Activated T-helper 1 cell treated with anti-CD3 and anti-CD28 coated beads, Interleukin-12 subunit alpha, Interleukin-12 subunit beta, Interleukin-2, Interleukin-4 antibody, amounts not matched to agents 30 ng/mL and 10 ng/mL and 1 ng/mL, durations not matched to agents 14 hours and 24 hours and 36 hours (primary cell): ENCODE results near the gene PLXNA1. TPM values are rescaled to one million over a fixed set of nuclear protein-coding genes. Genes with fewer than 3 reads are reported as not detected.

ENCODE experiments used
- DNase-seq: peaks from one replicate; pipeline ENCODE4 v3.0.0; 2021; ENCODE audit warnings: low spot score
- H3K27ac Mint-ChIP-seq: one replicate; pipeline ENCODE4 v1.8.0; 2021; ENCODE audit warnings: mild to moderate bottlenecking, mixed read lengths
- H3K27me3 Mint-ChIP-seq: one replicate; pipeline ENCODE4 v1.8.0; 2022; ENCODE audit warnings: mild to moderate bottlenecking, moderate library complexity, mixed read lengths; ENCODE audit not compliant: insufficient read depth
- H3K36me3 Mint-ChIP-seq: one replicate; pipeline ENCODE4 v1.8.0; 2021; ENCODE audit warnings: low read depth, mixed read lengths
- H3K4me1 Mint-ChIP-seq: one replicate; pipeline ENCODE4 v1.8.0; 2021; ENCODE audit warnings: low read depth, mixed read lengths
- H3K4me3 Mint-ChIP-seq: one replicate; pipeline ENCODE4 v1.8.0; 2021; ENCODE audit warnings: mild to moderate bottlenecking, moderate library complexity, mixed read lengths
- H3K9me3 Mint-ChIP-seq: one replicate; pipeline ENCODE4 v1.8.0; 2021; ENCODE audit warnings: mixed read lengths
- intact Hi-C: fragments of 100-400 bp; cut with micrococcal nuclease; formaldehyde crosslinking; loops from one replicate; pipeline ENCODE4 v1.15.1; 2024
- total RNA-seq: library from RNA; stranded (reverse); gene quantifications from 2 replicates; pipeline ENCODE4 v1.2.3, GENCODE V29; 2022

PLXNA1 gene
- total RNA-seq, 1 donor from 2014 or later, result 22.1 TPM

DNA sequence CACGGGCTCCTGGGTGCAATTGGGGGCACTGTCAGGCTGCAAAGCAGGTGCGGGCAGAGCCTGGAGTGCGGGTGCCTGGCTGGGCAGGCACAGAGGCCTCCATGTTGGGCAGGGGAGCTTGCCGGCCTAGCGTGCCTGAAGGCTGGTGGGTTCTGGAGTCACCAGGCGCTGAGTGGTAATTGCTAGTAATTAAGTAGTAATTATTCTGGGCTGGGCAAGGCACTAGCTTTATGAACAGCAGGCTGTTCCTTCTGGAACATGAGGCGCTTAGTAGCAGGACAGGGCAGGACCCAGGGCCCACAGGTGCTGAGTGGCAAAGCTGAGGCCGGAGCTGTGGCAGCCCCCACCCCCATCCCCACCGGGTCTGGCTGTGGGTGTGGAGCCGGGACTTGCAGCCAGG, 25.3 kb downstream of the PLXNA1 start:
- Mint-ChIP-seq H3K4me1 (no peaks in the 10 kb centered on the region), H3K27me3 (no peaks in the 10 kb centered on the region), H3K36me3 (no peaks in the 10 kb centered on the region), H3K27ac (no peak overlapping the region), H3K4me3 (no peak overlapping the region), H3K9me3 (no peaks in the 10 kb centered on the region)
- no peak for DNase-seq
- intact Hi-C loops, result no loop called here

DNA sequence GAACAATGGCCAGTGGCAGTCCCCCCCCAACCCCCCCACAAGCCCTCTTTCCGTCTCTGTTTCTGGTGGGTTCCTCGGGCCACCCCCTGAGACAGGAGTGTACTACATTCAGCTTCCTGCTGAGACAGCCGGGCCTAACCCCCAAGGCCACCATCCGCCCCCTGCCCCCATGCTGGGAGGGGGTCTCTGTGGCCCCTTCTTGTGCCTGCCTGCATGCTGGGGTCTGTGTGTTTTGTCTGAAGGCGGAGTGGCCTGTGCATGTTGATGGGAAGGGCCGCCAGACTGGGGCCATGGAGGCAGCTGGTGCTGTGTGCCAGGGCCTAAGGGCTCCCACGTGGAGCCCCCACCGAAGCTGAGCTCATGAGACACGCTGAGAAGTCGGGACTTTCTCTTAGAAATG, 26.6 kb downstream of the PLXNA1 start:
- intact Hi-C loops, result no loop called here
- Mint-ChIP-seq H3K27me3 (no peaks in the 10 kb centered on the region), H3K36me3 (no peaks in the 10 kb centered on the region), H3K4me3 (no peak overlapping the region), H3K4me1 (no peaks in the 10 kb centered on the region), H3K27ac (no peak overlapping the region), H3K9me3 (no peaks in the 10 kb centered on the region)
- no peak for DNase-seq

DNA sequence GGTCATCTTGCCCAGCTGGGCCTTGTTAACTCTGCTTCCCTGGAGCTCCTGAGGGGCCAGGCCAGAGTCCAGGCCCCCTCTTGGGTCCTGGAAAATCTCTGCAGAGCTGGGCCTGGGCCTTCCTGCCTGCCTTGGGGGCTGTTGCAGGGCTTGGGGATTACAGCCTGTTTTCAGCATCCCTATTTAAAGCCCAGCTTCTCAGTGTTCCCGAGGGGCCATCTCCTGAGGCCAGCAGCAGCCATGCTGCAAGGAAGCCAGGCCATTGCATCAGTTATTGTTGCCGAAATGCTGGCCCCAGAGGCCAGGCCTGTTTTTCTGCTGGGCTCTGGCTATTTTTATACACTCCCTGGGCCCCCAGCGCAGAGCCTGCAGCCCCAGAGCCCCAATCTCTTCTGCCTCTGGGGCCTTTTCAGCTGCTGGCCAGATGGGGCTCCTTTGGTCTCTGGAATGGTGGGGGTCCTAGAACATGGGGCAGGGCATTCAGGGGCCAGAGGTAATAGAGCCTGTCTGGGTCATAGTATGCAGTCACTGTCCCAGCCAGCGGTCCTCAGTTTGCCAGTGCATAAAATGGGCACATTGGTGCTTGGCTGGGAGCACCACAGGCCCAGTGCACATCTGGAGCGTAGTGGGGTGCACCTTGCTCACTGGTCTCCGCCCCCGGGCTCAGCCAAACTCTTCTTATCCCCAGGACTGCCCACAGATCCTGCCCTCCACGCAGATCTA, 28.5 kb downstream of the PLXNA1 start:
- no peak overlapping the region for H3K4me3 Mint-ChIP-seq
- H3K27ac Mint-ChIP-seq, result no peak overlapping the region
- intact Hi-C loops, result no loop called here
- H3K27me3 Mint-ChIP-seq, result no peaks in the 10 kb centered on the region
- DNase-seq, result no peak
- no peaks in the 10 kb centered on the region for H3K36me3 Mint-ChIP-seq
- no peaks in the 10 kb centered on the region for H3K4me1 Mint-ChIP-seq
- H3K9me3 Mint-ChIP-seq, result no peaks in the 10 kb centered on the region

DNA sequence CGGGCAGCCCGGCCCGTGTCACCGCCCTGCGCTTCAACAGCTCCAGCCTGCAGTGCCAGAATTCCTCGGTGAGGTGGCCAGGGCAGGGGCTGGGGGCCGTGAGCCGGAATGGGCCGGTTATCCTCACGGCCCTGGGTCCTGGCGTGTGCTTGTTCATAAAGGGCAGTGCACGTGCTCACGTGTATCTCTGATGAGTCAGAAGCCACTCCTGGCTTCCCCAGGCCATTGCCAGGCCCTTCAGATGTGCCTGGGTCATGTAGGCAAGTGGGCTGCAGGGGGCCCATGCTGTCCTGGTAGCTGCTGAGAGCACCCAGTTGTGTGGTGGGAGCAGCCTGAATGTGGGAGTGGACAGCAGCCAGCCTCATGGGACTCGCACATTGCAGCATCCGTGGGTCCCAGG, 29.2 kb downstream of the PLXNA1 start:
- H3K27me3 Mint-ChIP-seq, result no peaks in the 10 kb centered on the region
- no peak for DNase-seq
- no peak overlapping the region for H3K27ac Mint-ChIP-seq
- no peaks in the 10 kb centered on the region for H3K4me1 Mint-ChIP-seq
- H3K9me3 Mint-ChIP-seq, result no peaks in the 10 kb centered on the region
- H3K36me3 Mint-ChIP-seq, result no peaks in the 10 kb centered on the region
- intact Hi-C loops, result no loop called here
- H3K4me3 Mint-ChIP-seq, result no peak overlapping the region

- Mint-ChIP-seq H3K4me1 (no peaks in the 10 kb centered on the region), H3K36me3 (no peaks in the 10 kb centered on the region), H3K9me3 (no peaks in the 10 kb centered on the region), H3K27me3 (no peaks in the 10 kb centered on the region), H3K4me3 (no peak overlapping the region), H3K27ac (no peak overlapping the region)
- DNase-seq, result no peak
- intact Hi-C loops, result no loop called here
These were observed 30.3 kb downstream of the PLXNA1 start for GRCh38 chr3:127013181-127013580.

GRCh38 chr3:127013758-127014535, 31.0 kb downstream of the PLXNA1 start:
- Mint-ChIP-seq H3K4me1 (no peaks in the 10 kb centered on the region), H3K4me3 (no peak overlapping the region), H3K27ac (no peak overlapping the region), H3K9me3 (no peaks in the 10 kb centered on the region), H3K27me3 (no peaks in the 10 kb centered on the region), H3K36me3 (no peaks in the 10 kb centered on the region)
- intact Hi-C loops, result no loop called here
- no peak for DNase-seq

DNA sequence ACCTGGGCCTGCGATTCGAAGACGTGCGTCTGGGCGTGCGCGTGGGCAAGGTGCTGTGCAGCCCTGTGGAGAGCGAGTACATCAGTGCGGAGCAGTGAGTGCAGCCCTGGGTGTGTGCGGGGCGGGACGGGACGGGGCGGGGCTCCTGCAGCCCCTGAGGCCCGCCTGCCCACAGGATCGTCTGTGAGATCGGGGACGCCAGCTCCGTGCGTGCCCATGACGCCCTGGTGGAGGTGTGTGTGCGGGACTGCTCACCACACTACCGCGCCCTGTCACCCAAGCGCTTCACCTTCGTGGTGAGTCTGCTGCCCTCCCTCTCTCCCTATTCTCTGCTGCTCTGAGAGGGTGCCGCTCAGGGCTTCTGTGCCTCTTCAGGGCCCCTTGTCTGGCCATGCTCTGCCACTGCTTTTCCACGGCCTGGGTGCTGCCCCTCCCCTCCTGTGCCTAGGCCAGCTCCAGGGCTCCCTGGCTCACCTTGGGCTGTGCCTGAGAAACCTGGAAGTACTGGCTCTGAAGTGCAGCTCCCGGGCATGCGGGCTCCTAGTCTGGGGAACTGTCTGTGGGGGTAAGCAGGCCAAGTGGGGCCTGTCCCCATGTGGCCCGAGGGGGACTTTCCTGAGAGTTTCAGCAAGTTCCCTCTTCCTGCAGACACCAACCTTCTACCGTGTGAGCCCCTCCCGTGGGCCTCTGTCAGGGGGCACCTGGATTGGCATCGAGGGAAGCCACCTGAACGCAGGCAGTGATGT, 31.8 kb downstream of the PLXNA1 start:
- H3K27me3 Mint-ChIP-seq, result no peaks in the 10 kb centered on the region
- H3K27ac Mint-ChIP-seq, result no peak overlapping the region
- intact Hi-C loops, result no loop called here
- no peak overlapping the region for H3K4me3 Mint-ChIP-seq
- no peaks in the 10 kb centered on the region for H3K9me3 Mint-ChIP-seq
- H3K4me1 Mint-ChIP-seq, result no peaks in the 10 kb centered on the region
- no peak for DNase-seq
- no peaks in the 10 kb centered on the region for H3K36me3 Mint-ChIP-seq

GRCh38 chr3:127015282-127016042, 32.5 kb downstream of the PLXNA1 start:
- no peaks in the 10 kb centered on the region for H3K9me3 Mint-ChIP-seq
- no peak for DNase-seq
- H3K36me3 Mint-ChIP-seq, result no peaks in the 10 kb centered on the region
- H3K4me3 Mint-ChIP-seq, result no peak overlapping the region
- no peaks in the 10 kb centered on the region for H3K27me3 Mint-ChIP-seq
- intact Hi-C loops, result no loop called here
- no peak overlapping the region for H3K27ac Mint-ChIP-seq
- no peaks in the 10 kb centered on the region for H3K4me1 Mint-ChIP-seq

DNA sequence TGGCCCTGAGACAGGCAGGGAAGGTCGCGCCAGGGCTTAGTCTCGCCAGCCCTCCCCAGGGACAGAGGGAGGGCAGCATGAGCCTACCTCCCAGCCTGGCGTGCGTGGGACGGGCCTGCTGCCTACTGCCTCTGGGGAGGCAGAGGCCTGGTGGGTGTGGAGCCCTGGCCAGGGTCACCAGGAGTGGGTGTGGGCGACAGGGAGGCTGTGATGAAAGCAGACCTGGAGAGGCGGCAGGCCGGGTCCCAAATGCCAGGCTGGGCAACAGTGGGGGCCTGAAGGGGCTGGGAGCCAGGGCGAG, 33.1 kb downstream of the PLXNA1 start:
- intact Hi-C loops, result no loop called here
- no peaks in the 10 kb centered on the region for H3K9me3 Mint-ChIP-seq
- no peaks in the 10 kb centered on the region for H3K36me3 Mint-ChIP-seq
- H3K27ac Mint-ChIP-seq, result no peak overlapping the region
- DNase-seq, result no peak
- H3K27me3 Mint-ChIP-seq, result no peaks in the 10 kb centered on the region
- H3K4me3 Mint-ChIP-seq, result no peak overlapping the region
- H3K4me1 Mint-ChIP-seq, result no peaks in the 10 kb centered on the region

DNA sequence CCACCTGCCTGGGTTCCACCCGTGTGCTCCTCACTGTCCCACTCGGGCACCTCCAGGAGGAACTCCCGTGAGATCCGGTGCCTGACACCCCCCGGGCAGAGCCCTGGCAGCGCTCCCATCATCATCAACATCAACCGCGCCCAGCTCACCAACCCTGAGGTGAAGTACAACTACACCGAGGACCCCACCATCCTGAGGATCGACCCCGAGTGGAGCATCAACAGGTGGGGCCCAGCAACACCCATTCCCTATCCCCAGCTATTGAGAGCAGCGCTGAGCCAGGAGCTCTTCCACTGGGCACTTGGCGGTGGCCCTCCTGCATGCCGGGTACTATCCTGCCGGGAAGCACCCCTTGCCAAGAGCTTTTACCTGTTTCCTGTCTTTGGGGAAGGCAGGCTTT, 33.5 kb downstream of the PLXNA1 start:
- DNase-seq, result no peak
- H3K27ac Mint-ChIP-seq, result no peak overlapping the region
- intact Hi-C loops, result no loop called here
- no peaks in the 10 kb centered on the region for H3K27me3 Mint-ChIP-seq
- no peaks in the 10 kb centered on the region for H3K4me1 Mint-ChIP-seq
- H3K4me3 Mint-ChIP-seq, result no peak overlapping the region
- no peaks in the 10 kb centered on the region for H3K9me3 Mint-ChIP-seq
- no peaks in the 10 kb centered on the region for H3K36me3 Mint-ChIP-seq

GRCh38 chr3:127017229-127017628, 34.3 kb downstream of the PLXNA1 start:
- H3K27me3 Mint-ChIP-seq, result no peaks in the 10 kb centered on the region
- H3K4me1 Mint-ChIP-seq, result no peaks in the 10 kb centered on the region
- no peaks in the 10 kb centered on the region for H3K9me3 Mint-ChIP-seq
- no peaks in the 10 kb centered on the region for H3K36me3 Mint-ChIP-seq
- intact Hi-C loops, result no loop called here
- H3K27ac Mint-ChIP-seq, result no peak overlapping the region
- no peak for DNase-seq
- H3K4me3 Mint-ChIP-seq, result no peak overlapping the region

GRCh38 chr3:127017781-127018180, 34.9 kb downstream of the PLXNA1 start:
- intact Hi-C loops, result no loop called here
- no peak overlapping the region for H3K4me3 Mint-ChIP-seq

More at GRCh38 chr3:127017781-127018180, 34.9 kb downstream of the PLXNA1 start:
- no peaks in the 10 kb centered on the region for H3K36me3 Mint-ChIP-seq
- no peaks in the 10 kb centered on the region for H3K4me1 Mint-ChIP-seq
- no peaks in the 10 kb centered on the region for H3K27me3 Mint-ChIP-seq
- DNase-seq, result no peak
- no peaks in the 10 kb centered on the region for H3K9me3 Mint-ChIP-seq
- no peak overlapping the region for H3K27ac Mint-ChIP-seq
